ENCODE results near the gene RNF32. TPM values are rescaled to one million over a fixed set of nuclear protein-coding genes. Genes with fewer than 3 reads are reported as not detected.
A peak's percentile ranks its signal among the peaks of the same experiment; 100 is the strongest.

RNF32 gene
- total and polyA plus RNA-seq, 2 of the 13 experiments (the other 11 are each of a cell fraction or from before 2014, with no cell fraction given): not detected

- TF ChIP-seq CCAR2 (optimal IDR thresholded peaks at IDR 0.05; ENCODE audit: low read depth, low read length) (no peak), ZFX (CRISPR knock-in tag; IDR thresholded peaks at IDR 0.05; ENCODE audit: low read depth) (0 out of 2 replicates have a peak, but pooled peaks have one; percentile 43), MIER2 (CRISPR knock-in tag; IDR thresholded peaks at IDR 0.05) (peak; percentile 46; the same call in 1 of the 2 replicates), NPAS2 (CRISPR knock-in tag; IDR thresholded peaks at IDR 0.05; ENCODE audit: borderline replicate concordance) (no peak), NFYB (CRISPR knock-in tag; IDR thresholded peaks at IDR 0.05) (no peak), ZNF33B (CRISPR knock-in tag; IDR thresholded peaks at IDR 0.05) (no peak), AHDC1 (CRISPR knock-in tag; IDR thresholded peaks at IDR 0.05; ENCODE audit: borderline replicate concordance) (peak; percentile 86; the same call in 1 of the 2 replicates), ZNF331 (CRISPR knock-in tag; IDR thresholded peaks at IDR 0.05) (peak; percentile 74), ZKSCAN1 (IDR thresholded peaks at IDR 0.05; ENCODE audit: low read length) (no peak), ARNTL (CRISPR knock-in tag; IDR thresholded peaks at IDR 0.05) (peak; percentile 69; the same call in 1 of the 2 replicates), CHCHD3 (CRISPR knock-in tag; IDR thresholded peaks at IDR 0.05) (no peak), ZNF564 (CRISPR knock-in tag; IDR thresholded peaks at IDR 0.05) (no peak), ZNF670 (CRISPR knock-in tag; IDR thresholded peaks at IDR 0.05; ENCODE audit: borderline replicate concordance) (0 out of 2 replicates have a peak, but pooled peaks have one; percentile 73), ZNF503 (CRISPR knock-in tag; IDR thresholded peaks at IDR 0.05) (peak; percentile 87), TBP (CRISPR knock-in tag; IDR thresholded peaks at IDR 0.05) (no peak), NBN (conservative IDR thresholded peaks at IDR 0.05) (no peak), HOMEZ (CRISPR knock-in tag; IDR thresholded peaks at IDR 0.05; ENCODE audit: low read depth) (peak; percentile 62; the same call in 1 of the 2 replicates), ZFYVE20 (CRISPR knock-in tag; IDR thresholded peaks at IDR 0.05; ENCODE audit: borderline replicate concordance, low read depth) (no peak)
These were observed 31.3 kb upstream of the RNF32 start (continued) for GRCh38 chr7:156609010-156609877.

Measured in HepG2 (cell line).